Activated naive CD8-positive, alpha-beta T cell treated with anti-CD3 and anti-CD28 coated beads for 36 hours (primary cell): ENCODE results near the gene LRP3. TPM values are rescaled to one million over a fixed set of nuclear protein-coding genes. Genes with fewer than 3 reads are reported as not detected.
"Not testable (repeated sequence)": the region's sequence is repeated elsewhere in the genome, so short reads cannot be mapped to it uniquely, and the experiment has no call there.

Experiments used
- DNase-seq: peaks from one replicate; pipeline ENCODE4 v3.0.0; 2021
- H3K27ac Mint-ChIP-seq: one replicate; pipeline ENCODE4 v1.8.0; 2022; ENCODE audit warnings: mild to moderate bottlenecking, moderate library complexity, mixed read lengths
- H3K27me3 Mint-ChIP-seq: one replicate; pipeline ENCODE4 v1.8.0; 2022; ENCODE audit warnings: mild to moderate bottlenecking, mixed read lengths
- H3K36me3 Mint-ChIP-seq: one replicate; pipeline ENCODE4 v1.8.0; 2021; ENCODE audit warnings: mild to moderate bottlenecking, mixed read lengths
- H3K4me1 Mint-ChIP-seq: one replicate; pipeline ENCODE4 v1.8.0; 2021; ENCODE audit warnings: mixed read lengths
- H3K4me3 Mint-ChIP-seq: one replicate; pipeline ENCODE4 v1.8.0; 2022; ENCODE audit warnings: mild to moderate bottlenecking, moderate library complexity, mixed read lengths
- H3K9me3 Mint-ChIP-seq: one replicate; pipeline ENCODE4 v1.8.0; 2022; ENCODE audit warnings: mixed read lengths
- total RNA-seq, 2 experiments: library from RNA; stranded (reverse); gene quantifications; one replicate each; pipeline ENCODE4 v1.2.3, GENCODE V29; 2021

Gene LRP3
- total RNA-seq, 2 experiments from 2014 or later, result 0.44 to 0.91 TPM

- H3K4me1 Mint-ChIP-seq, result no peaks in the 10 kb centered on the region
- peaks cover 3% of the 10 kb centered on the region for H3K27me3 Mint-ChIP-seq
- no peak for DNase-seq
- H3K9me3 Mint-ChIP-seq, result no peaks in the 10 kb centered on the region
- no peak overlapping the region for H3K4me3 Mint-ChIP-seq
- H3K36me3 Mint-ChIP-seq, result no peaks in the 10 kb centered on the region
- H3K27ac Mint-ChIP-seq, result no peak overlapping the region
Measured at GRCh38 chr19:33215438-33216197, 21.5 kb downstream of the LRP3 start.

GRCh38 chr19:33216198-33216830, 22.2 kb downstream of the LRP3 start:
- H3K9me3 Mint-ChIP-seq, result no peaks in the 10 kb centered on the region
- H3K27ac Mint-ChIP-seq, result no peak overlapping the region
- peaks cover 4% of the 10 kb centered on the region for H3K27me3 Mint-ChIP-seq
- no peak for DNase-seq
- H3K36me3 Mint-ChIP-seq, result no peaks in the 10 kb centered on the region
- H3K4me3 Mint-ChIP-seq, result no peak overlapping the region
- H3K4me1 Mint-ChIP-seq, result no peaks in the 10 kb centered on the region

DNA sequence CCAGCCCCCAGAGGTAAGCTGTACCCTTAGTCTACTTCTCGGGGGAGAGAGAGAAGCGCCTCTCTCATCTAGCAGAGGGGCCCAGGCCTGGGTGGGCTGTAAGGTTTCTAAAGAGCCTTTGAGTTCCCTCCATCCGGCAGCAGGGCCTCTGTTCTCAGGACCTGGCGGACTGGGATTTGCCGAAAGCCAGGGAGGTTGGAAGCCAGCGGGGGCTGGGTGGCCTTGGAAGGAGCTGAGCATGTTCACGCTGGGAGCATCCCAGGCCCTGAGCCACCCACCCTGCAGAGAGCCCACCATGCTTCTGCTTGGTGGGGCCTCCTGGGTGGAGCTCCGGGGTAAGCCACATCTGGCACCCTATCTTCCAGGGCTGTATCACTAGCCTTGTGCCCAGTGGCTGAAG, 23.8 kb downstream of the LRP3 start:
- H3K4me1 Mint-ChIP-seq, result no peaks in the 10 kb centered on the region
- H3K27me3 Mint-ChIP-seq, result peaks cover 10% of the 10 kb centered on the region
- no peaks in the 10 kb centered on the region for H3K9me3 Mint-ChIP-seq
- no peak overlapping the region for H3K27ac Mint-ChIP-seq
- H3K36me3 Mint-ChIP-seq, result no peaks in the 10 kb centered on the region
- H3K4me3 Mint-ChIP-seq, result no peak overlapping the region
- no peak for DNase-seq

DNA sequence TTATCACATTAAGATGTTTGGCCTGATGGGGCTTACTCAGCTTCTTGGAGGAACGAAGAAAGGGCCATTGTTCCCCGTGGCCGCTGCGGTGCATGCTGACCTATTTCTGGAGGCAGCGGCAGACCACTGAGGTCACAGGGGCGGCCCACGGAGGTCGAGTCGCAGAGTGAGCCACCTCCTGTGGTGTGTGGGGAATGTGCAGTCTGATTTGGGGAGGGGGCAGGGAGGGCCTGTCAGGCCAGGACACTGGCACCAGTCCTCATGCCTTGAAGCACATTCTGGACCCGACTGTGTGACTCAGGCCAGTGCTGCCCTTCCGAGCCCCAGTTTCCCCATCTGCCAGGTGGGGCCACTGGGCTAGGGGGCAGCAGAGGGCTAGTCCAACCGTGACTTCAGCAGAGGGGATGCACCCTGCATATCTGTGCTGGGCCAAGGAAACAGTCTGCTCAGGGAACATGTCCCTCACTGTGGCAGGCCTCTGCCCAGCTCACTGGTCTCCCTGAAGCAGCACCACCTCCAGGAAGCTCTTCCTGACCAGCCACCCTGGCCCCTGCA, 25.2 kb downstream of the LRP3 start:
- Mint-ChIP-seq H3K27me3 (peaks cover 23% of the 10 kb centered on the region), H3K4me3 (no peak overlapping the region), H3K27ac (no peak overlapping the region), H3K9me3 (no peaks in the 10 kb centered on the region), H3K4me1 (no peaks in the 10 kb centered on the region), H3K36me3 (no peaks in the 10 kb centered on the region)
- no peak for DNase-seq

DNA sequence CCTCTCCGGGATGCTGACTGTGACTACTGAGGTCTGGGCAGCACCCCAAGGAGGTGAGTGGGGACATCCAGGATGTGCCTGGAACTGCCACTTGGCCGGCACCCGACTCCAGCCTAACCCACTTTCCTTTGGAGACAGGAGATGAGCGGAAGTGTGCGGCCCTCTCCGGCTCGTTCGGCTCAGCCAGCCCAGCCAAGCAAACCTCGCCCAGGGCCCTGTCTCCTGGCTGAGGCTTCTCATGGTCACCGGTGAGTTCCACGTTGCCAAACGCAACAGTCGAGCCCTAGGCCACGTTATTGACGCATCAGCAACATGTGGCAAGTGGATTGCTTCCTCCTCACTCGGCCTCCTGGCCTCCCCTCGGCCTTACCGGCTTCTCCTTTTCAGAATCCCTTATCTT, 26.0 kb downstream of the LRP3 start:
- Mint-ChIP-seq H3K36me3 (no peaks in the 10 kb centered on the region), H3K4me1 (peaks cover 3% of the 10 kb centered on the region), H3K4me3 (no peak overlapping the region), H3K27me3 (peaks cover 31% of the 10 kb centered on the region), H3K27ac (no peak overlapping the region), H3K9me3 (no peaks in the 10 kb centered on the region)
- no peak for DNase-seq

- Mint-ChIP-seq H3K27me3 (peaks cover 32% of the 10 kb centered on the region), H3K9me3 (no peaks in the 10 kb centered on the region), H3K27ac (no peak overlapping the region), H3K4me3 (no peak overlapping the region), H3K36me3 (no peaks in the 10 kb centered on the region), H3K4me1 (peaks cover 3% of the 10 kb centered on the region)
- no peak for DNase-seq
Measured at GRCh38 chr19:33220735-33221134, 26.6 kb downstream of the LRP3 start.

- Mint-ChIP-seq H3K27me3 (peaks cover 42% of the 10 kb centered on the region), H3K9me3 (no peaks in the 10 kb centered on the region), H3K27ac (no peak overlapping the region), H3K36me3 (no peaks in the 10 kb centered on the region), H3K4me1 (peaks cover 6% of the 10 kb centered on the region), H3K4me3 (no peak overlapping the region)
- no peak for DNase-seq
Measured at GRCh38 chr19:33221638-33222037, 27.5 kb downstream of the LRP3 start.

DNA sequence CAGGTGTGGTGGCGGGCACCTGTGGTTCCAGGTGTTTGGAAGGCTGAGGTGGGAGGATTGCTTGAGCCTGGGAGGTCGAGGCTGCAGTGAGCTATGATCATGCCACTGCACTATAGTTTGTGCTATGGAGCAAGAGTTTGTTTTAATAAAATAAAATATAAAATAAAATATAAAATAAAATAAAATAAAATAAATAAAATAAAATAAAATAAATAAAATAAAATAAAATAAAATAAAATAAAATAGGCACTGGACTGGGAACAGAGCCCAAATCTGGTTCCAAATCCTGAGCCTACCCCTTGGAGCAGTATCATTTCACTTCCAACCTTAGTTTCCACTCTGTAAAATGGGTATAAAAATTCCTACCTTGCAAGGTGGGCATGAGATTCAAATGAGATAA, 28.1 kb downstream of the LRP3 start:
- not testable (repeated sequence) for H3K4me3 Mint-ChIP-seq, H3K27ac Mint-ChIP-seq, H3K36me3 Mint-ChIP-seq, H3K9me3 Mint-ChIP-seq, H3K4me1 Mint-ChIP-seq, DNase-seq
- H3K27me3 Mint-ChIP-seq, result peaks cover 46% of the 10 kb centered on the region

DNA sequence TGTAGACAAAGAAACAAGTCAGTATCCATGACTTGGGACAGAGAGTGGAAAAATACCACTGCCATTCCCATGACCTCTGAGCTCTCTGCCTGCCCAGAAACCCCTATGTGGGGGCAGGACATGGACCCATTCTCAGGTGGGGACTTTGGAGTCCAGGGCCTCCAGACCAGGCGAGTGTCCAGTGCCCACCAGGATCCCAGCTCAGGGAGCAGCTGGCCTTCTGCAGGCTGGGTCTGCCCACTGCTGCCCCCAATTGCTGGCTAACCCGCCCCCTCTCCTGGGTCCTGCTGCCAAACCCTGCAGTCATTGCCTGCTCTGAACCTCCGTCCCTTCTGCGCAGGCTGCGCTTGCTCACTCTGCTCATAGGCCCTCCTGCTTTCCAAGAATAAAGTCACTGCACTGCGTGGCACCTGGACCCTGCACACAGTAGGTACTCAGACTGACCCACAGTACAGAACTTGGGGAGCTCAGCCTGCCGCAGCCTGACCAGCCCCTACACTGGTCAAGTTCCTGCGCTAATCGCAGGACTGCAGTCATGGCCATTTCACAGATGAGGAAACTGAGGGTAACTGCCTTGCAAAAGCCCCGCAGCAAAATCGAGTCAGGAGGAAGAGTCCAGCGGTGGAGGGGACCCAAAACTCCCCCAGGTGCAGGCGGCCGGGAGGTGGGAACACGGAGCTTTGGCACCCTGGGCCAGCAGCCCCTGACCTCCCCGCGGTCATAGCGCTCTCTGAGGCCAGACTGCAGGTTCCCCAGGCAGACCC, 30.7 kb downstream of the LRP3 start:
- Mint-ChIP-seq H3K27me3 (peaks cover 66% of the 10 kb centered on the region), H3K27ac (no peak overlapping the region), H3K4me3 (peak overlapping the region; percentile 9), H3K36me3 (peaks cover 8% of the 10 kb centered on the region), H3K9me3 (peaks cover 15% of the 10 kb centered on the region), H3K4me1 (peaks cover 6% of the 10 kb centered on the region)
- no peak for DNase-seq

- no peak within 1 kb of the TSS for H3K27ac Mint-ChIP-seq
- DNase-seq, result no peak
- peaks cover 6% of the 10 kb centered on the region for H3K4me1 Mint-ChIP-seq
- peaks cover 15% of the 10 kb centered on the region for H3K9me3 Mint-ChIP-seq
- H3K4me3 Mint-ChIP-seq, result peak within 1 kb of the TSS; percentile 51
- peaks cover 67% of the 10 kb centered on the region for H3K27me3 Mint-ChIP-seq
- H3K36me3 Mint-ChIP-seq, result peaks cover 8% of the 10 kb centered on the region
Measured at GRCh38 chr19:33225458-33225926, 31.4 kb downstream of the LRP3 start, which contains the start of gene SLC7A10. SLC7A10 (minus strand) TSS chr19:33225850; CDS start chr19:33225703, 147 bp downstream.

DNA sequence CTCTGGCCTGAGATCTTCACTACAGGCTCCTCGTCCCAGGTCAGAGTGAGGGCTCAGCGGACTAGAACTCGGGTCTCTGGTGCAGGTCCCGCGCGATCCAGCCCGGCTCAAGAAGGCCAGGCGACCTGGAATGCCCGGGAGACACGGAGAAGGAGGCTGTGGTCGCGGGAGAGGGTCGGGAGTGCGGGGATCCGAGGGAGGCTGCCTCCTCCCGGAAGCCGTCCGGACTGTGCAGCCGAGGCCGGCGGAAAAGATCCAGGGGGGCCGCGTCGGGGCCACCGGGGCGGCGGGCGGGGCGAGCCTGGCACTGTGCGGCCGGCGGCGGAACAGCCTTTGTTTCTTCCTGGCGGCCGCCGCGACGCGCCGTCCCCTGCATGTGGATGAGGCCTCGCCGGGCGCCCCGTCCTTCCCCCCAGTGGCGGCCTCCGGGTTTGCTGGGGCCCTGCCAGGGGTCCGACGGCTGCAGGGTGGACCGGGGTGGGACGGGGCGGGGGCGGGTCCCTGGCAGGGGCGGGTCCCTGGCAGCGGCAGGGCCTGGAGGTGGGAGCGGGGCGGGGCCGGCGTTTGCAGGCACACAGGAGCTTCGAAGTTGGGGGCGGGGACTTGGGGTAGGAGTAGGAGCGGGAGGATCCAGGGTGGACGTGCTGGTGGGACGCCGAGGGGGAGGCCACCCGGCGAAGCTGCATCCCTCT, 32.6 kb downstream of the LRP3 start:
- H3K27me3 Mint-ChIP-seq, result peaks cover 71% of the 10 kb centered on the region
- peaks cover 6% of the 10 kb centered on the region for H3K4me1 Mint-ChIP-seq
- H3K9me3 Mint-ChIP-seq, result peaks cover 15% of the 10 kb centered on the region
- peaks cover 10% of the 10 kb centered on the region for H3K36me3 Mint-ChIP-seq
- peak overlapping the region; percentile 51 for H3K4me3 Mint-ChIP-seq
- H3K27ac Mint-ChIP-seq, result no peak overlapping the region
- DNase-seq, result no peak

DNA sequence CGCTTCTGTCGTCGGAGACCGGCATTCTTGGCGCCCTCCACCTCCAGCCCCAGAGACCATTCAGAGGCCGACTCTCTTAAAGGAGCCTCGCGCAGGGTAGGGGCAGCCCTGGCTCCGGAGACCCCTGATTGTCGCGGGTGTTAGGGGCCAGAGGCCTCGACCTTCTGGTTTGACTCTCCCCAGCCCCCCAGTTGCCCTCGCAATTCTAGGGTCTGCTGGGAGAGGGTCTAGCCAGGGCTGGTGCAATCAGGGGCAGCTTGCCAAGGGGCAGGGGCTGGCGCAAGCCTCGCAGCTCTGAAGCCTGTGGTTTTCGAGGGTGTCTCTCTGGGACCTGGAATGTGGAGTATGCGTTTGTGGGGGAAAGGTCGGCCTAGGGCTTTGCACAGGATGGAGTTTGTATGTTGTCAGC, 33.1 kb downstream of the LRP3 start:
- no peak for DNase-seq
- Mint-ChIP-seq H3K27me3 (peaks cover 71% of the 10 kb centered on the region), H3K4me1 (peaks cover 6% of the 10 kb centered on the region), H3K9me3 (peaks cover 15% of the 10 kb centered on the region), H3K36me3 (peaks cover 10% of the 10 kb centered on the region), H3K27ac (no peak overlapping the region), H3K4me3 (no peak overlapping the region)

- H3K9me3 Mint-ChIP-seq, result peaks cover 15% of the 10 kb centered on the region
- H3K4me1 Mint-ChIP-seq, result peaks cover 6% of the 10 kb centered on the region
- peaks cover 10% of the 10 kb centered on the region for H3K36me3 Mint-ChIP-seq
- no peak overlapping the region for H3K27ac Mint-ChIP-seq
- no peak for DNase-seq
- no peak overlapping the region for H3K4me3 Mint-ChIP-seq
- H3K27me3 Mint-ChIP-seq, result peaks cover 64% of the 10 kb centered on the region
Measured at GRCh38 chr19:33227870-33228599, 33.9 kb downstream of the LRP3 start.

DNA sequence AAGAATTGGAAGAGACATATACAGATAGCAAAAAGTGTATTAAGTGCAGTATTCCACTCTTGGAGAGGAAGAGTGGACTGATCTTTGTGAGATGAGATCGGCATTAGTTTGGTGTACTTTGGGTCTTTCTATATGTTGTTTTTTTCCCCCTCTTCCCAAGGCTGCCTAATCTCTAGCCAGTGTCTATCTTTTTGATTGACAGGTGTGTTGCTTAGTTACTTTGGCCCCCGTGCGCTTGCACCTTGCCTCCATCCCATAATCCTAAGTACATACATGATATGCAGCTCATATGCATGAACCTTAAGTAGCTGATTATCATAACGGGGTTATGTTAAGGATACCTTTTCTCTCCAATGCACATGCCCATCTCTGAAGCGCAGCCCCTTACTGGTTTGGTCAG, 35.8 kb downstream of the LRP3 start:
- peaks cover 10% of the 10 kb centered on the region for H3K36me3 Mint-ChIP-seq
- H3K27me3 Mint-ChIP-seq, result peaks cover 46% of the 10 kb centered on the region
- DNase-seq, result no peak
- H3K4me3 Mint-ChIP-seq, result no peak overlapping the region
- H3K4me1 Mint-ChIP-seq, result peaks cover 5% of the 10 kb centered on the region
- peaks cover 15% of the 10 kb centered on the region for H3K9me3 Mint-ChIP-seq
- no peak overlapping the region for H3K27ac Mint-ChIP-seq
